Measurements from ENCODE around the gene ISG20L2.

The ISG20L2 gene

GRCh38 chr1:156689035-156689952 lies 39.3 kb downstream of the ISG20L2 start:
- TF ChIP-seq, protein P1, sequence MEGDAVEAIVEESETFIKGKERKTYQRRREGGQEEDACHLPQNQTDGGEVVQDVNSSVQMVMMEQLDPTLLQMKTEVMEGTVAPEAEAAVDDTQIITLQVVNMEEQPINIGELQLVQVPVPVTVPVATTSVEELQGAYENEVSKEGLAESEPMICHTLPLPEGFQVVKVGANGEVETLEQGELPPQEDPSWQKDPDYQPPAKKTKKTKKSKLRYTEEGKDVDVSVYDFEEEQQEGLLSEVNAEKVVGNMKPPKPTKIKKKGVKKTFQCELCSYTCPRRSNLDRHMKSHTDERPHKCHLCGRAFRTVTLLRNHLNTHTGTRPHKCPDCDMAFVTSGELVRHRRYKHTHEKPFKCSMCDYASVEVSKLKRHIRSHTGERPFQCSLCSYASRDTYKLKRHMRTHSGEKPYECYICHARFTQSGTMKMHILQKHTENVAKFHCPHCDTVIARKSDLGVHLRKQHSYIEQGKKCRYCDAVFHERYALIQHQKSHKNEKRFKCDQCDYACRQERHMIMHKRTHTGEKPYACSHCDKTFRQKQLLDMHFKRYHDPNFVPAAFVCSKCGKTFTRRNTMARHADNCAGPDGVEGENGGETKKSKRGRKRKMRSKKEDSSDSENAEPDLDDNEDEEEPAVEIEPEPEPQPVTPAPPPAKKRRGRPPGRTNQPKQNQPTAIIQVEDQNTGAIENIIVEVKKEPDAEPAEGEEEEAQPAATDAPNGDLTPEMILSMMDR (IDR thresholded peaks at IDR 0.05; ENCODE audit: control insufficient read depth, extremely low read depth, insufficient read depth), result peak; percentile 89
- no peak for DNase-seq (ENCODE audit: low read depth)
- peak overlapping the region; percentile 34; the same call in 1 of the 2 replicates for H3K4me3 ChIP-seq (ENCODE audit: low read depth, low read length)

- no peak overlapping the region for H3K4me3 ChIP-seq (ENCODE audit: low read depth, low read length)
- TF ChIP-seq, protein P1 (IDR thresholded peaks at IDR 0.05; ENCODE audit: control insufficient read depth, extremely low read depth, insufficient read depth), result no peak
- no peak for DNase-seq (ENCODE audit: low read depth)
Observed at GRCh38 chr1:156684227-156684782, 44.3 kb downstream of the ISG20L2 start.

- H3K4me3 ChIP-seq (ENCODE audit: low read depth, low read length), result no peak overlapping the region
- DNase-seq (ENCODE audit: low read depth), result no peak
- TF ChIP-seq, protein P1 (IDR thresholded peaks at IDR 0.05; ENCODE audit: control insufficient read depth, extremely low read depth, insufficient read depth), result 0 out of 2 replicates have a peak, but pooled peaks have one; percentile 1
Observed at GRCh38 chr1:156682166-156682890, 46.2 kb downstream of the ISG20L2 start.

GRCh38 chr1:156681196-156681960 lies 47.2 kb downstream of the ISG20L2 start:
- no peak overlapping the region for H3K4me3 ChIP-seq (ENCODE audit: low read depth, low read length)
- DNase-seq (ENCODE audit: low read depth), result no peak
- TF ChIP-seq, protein P1 (IDR thresholded peaks at IDR 0.05; ENCODE audit: control insufficient read depth, extremely low read depth, insufficient read depth), result no peak

- no peak for DNase-seq (ENCODE audit: low read depth)
- H3K4me3 ChIP-seq (ENCODE audit: low read depth, low read length), result no peak overlapping the region
- TF ChIP-seq, protein P1 (IDR thresholded peaks at IDR 0.05; ENCODE audit: control insufficient read depth, extremely low read depth, insufficient read depth), result no peak
Observed at GRCh38 chr1:156680056-156680455, 48.5 kb downstream of the ISG20L2 start.

Measured in LNCaP clone FGC (cell line).